HG02973 (cell line): ENCODE results near the gene DAZL.

Experiments
- ATAC-seq: cut with Tn5 transposase; IDR thresholded peaks from one replicate; pipeline ENCODE4 v1.9.1; 2021; ENCODE audit warnings: moderate library complexity; ENCODE audit not compliant: unreplicated experiment

The DAZL gene

GRCh38 chr3:16596352-16597032 lies 8.7 kb downstream of the DAZL start:
- peak; percentile 72 for ATAC-seq

- no peak for ATAC-seq
Measured at GRCh38 chr3:16595778-16596177, 9.4 kb downstream of the DAZL start.

GRCh38 chr3:16589867-16590624 lies 15.2 kb downstream of the DAZL start:
- ATAC-seq = peak; percentile 97

- ATAC-seq = no peak
Measured at GRCh38 chr3:16589120-16589519, 16.1 kb downstream of the DAZL start.

GRCh38 chr3:16587681-16588060 lies 17.6 kb downstream of the DAZL start:
- no peak for ATAC-seq

- ATAC-seq = no peak
Measured at GRCh38 chr3:16587047-16587680, 18.1 kb downstream of the DAZL start.

- no peak for ATAC-seq
Measured at GRCh38 chr3:16584880-16585279, 20.3 kb downstream of the DAZL start.

- no peak for ATAC-seq
Measured at GRCh38 chr3:16583551-16583950, 21.7 kb downstream of the DAZL start.

- no peak for ATAC-seq
Measured at GRCh38 chr3:16570113-16570512, 35.1 kb downstream of the DAZL start.

- no peak for ATAC-seq
Measured at GRCh38 chr3:16568532-16568931, 36.7 kb downstream of the DAZL start.

GRCh38 chr3:16568115-16568514 lies 37.1 kb downstream of the DAZL start:
- ATAC-seq = no peak

- ATAC-seq = no peak
Measured at GRCh38 chr3:16559653-16560365, 45.4 kb downstream of the DAZL start.

- ATAC-seq = no peak
Measured at GRCh38 chr3:16554126-16554525, 51.1 kb downstream of the DAZL start.

- ATAC-seq = no peak
Measured at GRCh38 chr3:16552757-16553156, 52.5 kb downstream of the DAZL start.

GRCh38 chr3:16551342-16551976 lies 53.8 kb downstream of the DAZL start:
- ATAC-seq = no peak

GRCh38 chr3:16550676-16551341 lies 54.4 kb downstream of the DAZL start:
- peak; percentile 95 for ATAC-seq

GRCh38 chr3:16550305-16550675 lies 54.9 kb downstream of the DAZL start:
- ATAC-seq = no peak

GRCh38 chr3:16548721-16549120 lies 56.5 kb downstream of the DAZL start:
- ATAC-seq = no peak

GRCh38 chr3:16547561-16548357 lies 57.5 kb downstream of the DAZL start:
- ATAC-seq = no peak
